NB4 (cell line): ENCODE data around the gene ARHGAP23.

Source experiments
- DNase-seq: peaks from one replicate; pipeline ENCODE4 v3.0.0; 2010; ENCODE audit warnings: low read depth
- H3K4me3 ChIP-seq: one replicate; pipeline ENCODE4 v1.5.1; 2011; ENCODE audit warnings: mild to moderate bottlenecking, low read depth, low read length, moderate library complexity
- CTCF ChIP-seq: IDR thresholded peaks from one replicate; pipeline ENCODE4 v1.5.1; 2012; ENCODE audit warnings: low read depth, low read length
- MAX ChIP-seq: IDR thresholded peaks from 2 replicates; pipeline ENCODE4 v1.6.1; 2011; ENCODE audit warnings: low read depth, low read length
- MYC ChIP-seq: IDR thresholded peaks from 2 replicates; pipeline ENCODE4 v1.6.1; 2011; ENCODE audit warnings: low read depth, low read length
- POLR2A ChIP-seq: IDR thresholded peaks from 2 replicates; pipeline ENCODE4 v1.6.1; 2011; ENCODE audit warnings: mild to moderate bottlenecking; ENCODE audit not compliant: insufficient read length; ENCODE audit errors: extremely low read depth

ARHGAP23 gene

GRCh38 chr17:38457577-38458371 is 29.5 kb downstream of the ARHGAP23 start:
- TF ChIP-seq CTCF (no peak), POLR2A (no peak), MYC (no peak), MAX (no peak)
- no peak for DNase-seq
- H3K4me3 ChIP-seq, result no peak overlapping the region

DNA sequence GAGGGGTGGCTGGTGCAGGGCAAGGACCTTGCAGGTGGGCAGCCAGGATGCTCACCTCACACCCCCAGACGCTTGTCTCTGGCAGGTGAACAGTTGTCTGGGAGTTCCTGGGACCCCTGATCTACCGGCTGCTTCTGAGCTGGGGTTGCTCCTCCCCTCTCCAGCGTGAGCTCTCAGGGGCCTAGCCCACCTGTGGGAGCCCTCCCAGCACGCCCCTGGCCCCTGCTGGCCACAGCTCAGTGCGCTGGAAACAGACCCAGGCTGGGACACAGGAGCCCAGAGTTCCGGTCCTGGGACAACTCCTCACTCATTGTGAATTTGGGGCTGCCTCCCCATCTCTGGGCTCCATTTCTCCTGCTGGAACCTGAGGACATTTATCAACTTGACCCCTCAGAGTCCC is 30.3 kb downstream of the ARHGAP23 start:
- H3K4me3 ChIP-seq, result no peak overlapping the region
- no peak for DNase-seq
- TF ChIP-seq POLR2A (no peak), MAX (no peak), CTCF (no peak), MYC (no peak)

DNA sequence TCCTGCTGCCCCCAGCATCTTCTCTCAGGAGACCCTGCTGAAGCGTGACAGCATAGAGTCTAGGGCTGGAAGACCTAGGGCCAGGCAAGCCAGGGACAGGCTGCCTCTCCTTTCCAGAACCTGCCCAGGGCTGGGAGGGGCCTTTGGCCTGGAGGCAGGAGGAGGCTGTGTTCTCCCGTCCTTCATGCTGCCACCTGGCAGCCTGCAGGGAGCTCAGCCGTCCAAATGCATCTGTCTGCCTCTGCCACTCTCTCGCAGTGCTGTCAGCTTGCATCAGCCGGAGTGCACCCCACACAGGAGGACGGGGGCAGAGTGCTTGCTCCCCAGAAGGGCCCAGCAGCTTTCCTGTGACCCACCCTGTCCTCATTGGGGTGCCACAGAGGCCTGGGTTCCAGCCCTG is 31.3 kb downstream of the ARHGAP23 start:
- TF ChIP-seq POLR2A, result no peak
- no peak for TF ChIP-seq MAX
- no peak for TF ChIP-seq CTCF
- TF ChIP-seq MYC, result no peak
- H3K4me3 ChIP-seq, result no peak overlapping the region
- no peak for DNase-seq

DNA sequence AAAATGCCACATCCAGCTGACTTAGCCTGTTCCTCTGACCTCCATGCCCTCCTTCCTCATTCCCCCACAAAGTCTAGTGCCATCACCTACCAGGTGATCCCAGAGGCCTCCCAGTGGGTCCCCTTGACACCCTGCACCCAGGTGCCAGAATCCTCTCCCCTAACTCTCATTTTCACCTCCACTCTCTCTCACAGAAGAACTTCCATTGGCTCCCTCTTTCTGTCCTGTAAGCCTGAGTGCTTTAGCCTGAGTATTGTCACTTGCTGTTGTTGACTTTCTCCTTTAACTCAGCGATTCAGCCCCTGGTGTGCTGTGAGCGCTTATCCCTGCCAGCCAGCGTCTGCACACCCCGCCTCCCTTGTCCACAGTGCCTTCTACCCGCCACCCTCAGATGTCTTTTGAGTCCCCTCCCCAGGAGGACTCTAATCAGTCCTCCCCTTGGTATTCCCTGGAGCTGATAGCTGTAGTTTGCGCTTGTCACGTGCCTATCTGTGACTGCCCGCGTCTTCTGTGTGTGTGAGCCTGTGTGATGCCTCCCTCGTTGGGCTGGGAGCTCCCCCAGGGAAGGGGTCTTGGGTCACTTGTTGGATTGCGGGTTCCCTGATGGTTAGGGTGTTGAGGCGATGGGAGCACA is 31.9 kb downstream of the ARHGAP23 start:
- no peak for TF ChIP-seq MAX
- H3K4me3 ChIP-seq, result no peak overlapping the region
- no peak for DNase-seq

GRCh38 chr17:38460716-38461630 is 32.7 kb downstream of the ARHGAP23 start:
- no peak overlapping the region for H3K4me3 ChIP-seq
- no peak for DNase-seq
- no peak for TF ChIP-seq CTCF
- TF ChIP-seq POLR2A, result no peak
- no peak for TF ChIP-seq MYC
- no peak for TF ChIP-seq MAX
